GM12891 (cell line): ENCODE data around the gene MNX1.

Experiments used
- PAX5 ChIP-seq: IDR thresholded peaks from 2 replicates; pipeline ENCODE4 v1.6.1; 2011; ENCODE audit warnings: low read length, moderate library complexity, mild to moderate bottlenecking; ENCODE audit not compliant: insufficient read depth, severe bottlenecking
- POLR2A ChIP-seq: IDR thresholded peaks from 2 replicates; pipeline ENCODE4 v1.6.1; 2011; ENCODE audit warnings: low read depth, low read length, control low read depth
- POLR2AphosphoS5 ChIP-seq: IDR thresholded peaks from 2 replicates; pipeline ENCODE4 v1.6.1; 2011; ENCODE audit warnings: low read depth, low read length, control low read depth
- POU2F2 ChIP-seq: IDR thresholded peaks from 2 replicates; pipeline ENCODE4 v1.6.1; 2011; ENCODE audit warnings: low read depth, mild to moderate bottlenecking, control low read depth, low read length, moderate library complexity
- SPI1 ChIP-seq: IDR thresholded peaks from 2 replicates; pipeline ENCODE4 v1.6.1; 2011; ENCODE audit warnings: low read depth, low read length, control low read depth
- TAF1 ChIP-seq: IDR thresholded peaks from 2 replicates; pipeline ENCODE4 v1.6.1; 2011; ENCODE audit warnings: low read depth, low read length, control low read depth

GRCh38 chr7:157058068-157058467, 47.6 kb upstream of the MNX1 start:
- TF ChIP-seq POLR2A (no peak), POLR2AphosphoS5 (no peak), SPI1 (no peak), TAF1 (no peak), PAX5 (no peak), POU2F2 (no peak)
